ENCODE results near the gene MRPL46.
"Not testable (repeated sequence)": the region's sequence is repeated elsewhere in the genome, so short reads cannot be mapped to it uniquely, and the experiment has no call there.

MRPL46 gene

DNA sequence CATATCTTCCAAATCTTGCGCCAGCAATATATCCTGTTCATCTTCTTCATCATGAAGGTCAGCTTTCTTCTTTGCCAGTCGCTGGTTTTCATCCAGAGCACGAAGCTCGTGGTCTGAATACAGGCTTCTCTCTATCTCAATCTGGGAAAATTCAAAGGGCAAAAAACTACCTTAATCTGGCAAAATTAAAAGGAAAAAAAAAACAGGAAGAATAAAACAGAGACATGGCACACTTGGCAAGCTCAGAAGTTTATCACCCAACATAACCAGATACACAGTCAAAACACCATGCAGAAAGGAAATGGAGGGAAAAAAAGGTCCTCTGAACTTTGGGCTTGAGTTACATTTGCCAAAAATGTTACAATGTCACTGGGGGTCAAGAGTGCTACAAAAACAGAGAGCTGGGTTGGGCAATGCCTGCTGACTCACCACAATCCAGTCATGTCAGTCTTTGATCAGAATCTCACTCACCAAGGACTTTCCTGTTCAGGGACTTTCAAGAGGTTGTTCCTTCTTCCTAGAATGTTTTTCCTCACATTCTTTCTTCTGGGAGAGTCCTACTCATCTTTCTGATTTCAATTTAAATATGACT lies 1.5 kb downstream of the MRPL46 start:
- no peak for ATAC-seq

GRCh38 chr15:88463870-88464532 lies 3.2 kb downstream of the MRPL46 start:
- Mint-ChIP-seq H3K27ac (no peak overlapping the region), H3K27me3 (no peaks in the 10 kb centered on the region), H3K4me1 (peaks cover 17% of the 10 kb centered on the region), H3K9me3 (no peaks in the 10 kb centered on the region), H3K4me3 (no peak overlapping the region)
- ATAC-seq (no peak), DNase-seq (no peak)

More for the DNA sequence above, 1.5 kb downstream of the MRPL46 start:
- no peak for DNase-seq
- peak overlapping the region; percentile 85 to 88 for H3K4me3 Mint-ChIP-seq
- H3K27me3 Mint-ChIP-seq = no peaks in the 10 kb centered on the region
- peaks cover 17% of the 10 kb centered on the region for H3K4me1 Mint-ChIP-seq
- H3K27ac Mint-ChIP-seq = peak overlapping the region in 1 of 2 donors; percentile 100
- no peaks in the 10 kb centered on the region for H3K9me3 Mint-ChIP-seq

- Mint-ChIP-seq H3K27me3 (no peaks in the 10 kb centered on the region), H3K9me3 (no peaks in the 10 kb centered on the region), H3K4me1 (peaks cover 7% of the 10 kb centered on the region), H3K27ac (no peak overlapping the region), H3K4me3 (no peak overlapping the region)
- ATAC-seq (no peak), DNase-seq (no peak)
These were observed 10.5 kb downstream of the MRPL46 start for GRCh38 chr15:88456733-88457132.

DNA sequence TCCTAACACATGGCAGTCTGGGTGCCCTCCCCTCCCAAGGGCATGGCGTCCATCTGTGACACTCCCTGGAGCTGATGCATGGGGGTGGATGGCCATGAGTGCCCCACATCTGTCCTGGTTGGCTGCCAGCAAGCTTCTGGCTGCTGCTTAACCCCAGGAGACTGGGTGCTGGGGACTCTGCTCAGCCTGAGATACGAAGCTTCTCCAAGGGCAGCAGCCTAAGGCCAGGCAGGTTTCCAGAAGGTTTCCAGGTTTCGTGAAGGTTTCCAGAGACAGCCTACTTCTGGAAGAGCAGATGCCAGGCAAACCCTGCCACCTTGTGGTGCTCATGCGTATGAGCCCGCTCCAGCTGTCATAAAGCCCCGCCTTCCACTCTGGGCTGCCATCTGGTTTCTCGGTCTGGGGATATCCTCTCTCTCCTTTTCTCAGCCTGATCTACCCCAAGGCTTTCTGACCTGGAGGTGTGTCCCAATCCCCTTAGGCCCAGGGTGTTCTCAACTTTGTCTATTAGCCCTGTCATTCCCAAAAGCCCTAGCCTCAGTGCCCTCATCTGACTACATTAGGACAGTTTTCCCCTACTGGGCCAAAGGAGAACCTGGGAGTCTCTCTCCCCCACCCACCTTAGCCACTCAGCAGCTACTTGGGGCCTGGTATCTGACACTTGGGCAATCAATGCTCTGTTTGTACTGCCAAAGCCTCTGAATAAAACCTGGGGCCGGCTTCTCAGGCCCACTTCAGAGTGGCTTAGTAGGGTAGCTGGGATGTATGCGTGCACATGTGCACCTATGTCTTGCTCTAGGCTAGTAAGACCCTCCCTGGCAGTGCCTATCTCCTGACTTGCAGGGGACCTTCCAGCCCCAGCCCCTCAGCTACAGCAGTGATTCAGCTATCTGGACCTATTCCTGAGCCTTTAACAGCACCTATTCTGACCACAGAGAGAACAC lies 12.0 kb downstream of the MRPL46 start:
- Mint-ChIP-seq H3K27ac (peak overlapping the region in 1 of 2 donors; percentile 74), H3K27me3 (peaks cover 2% of the 10 kb centered on the region), H3K9me3 (no peaks in the 10 kb centered on the region), H3K4me1 (peaks cover 9% of the 10 kb centered on the region), H3K4me3 (no peak overlapping the region)
- ATAC-seq (peak; percentile 85), DNase-seq (peak; percentile 20 to 41)

GRCh38 chr15:88454236-88454635 lies 13.0 kb downstream of the MRPL46 start:
- no peak overlapping the region for H3K27ac Mint-ChIP-seq
- peaks cover 12% of the 10 kb centered on the region for H3K4me1 Mint-ChIP-seq
- peaks cover 7% of the 10 kb centered on the region for H3K27me3 Mint-ChIP-seq
- ATAC-seq = no peak
- no peaks in the 10 kb centered on the region for H3K9me3 Mint-ChIP-seq
- H3K4me3 Mint-ChIP-seq = no peak overlapping the region
- no peak for DNase-seq

- DNase-seq (no peak), ATAC-seq (no peak)
- H3K9me3 Mint-ChIP-seq = no peaks in the 10 kb centered on the region
- no peak overlapping the region for H3K27ac Mint-ChIP-seq
- H3K27me3 Mint-ChIP-seq = peaks cover 7% of the 10 kb centered on the region
- H3K4me3 Mint-ChIP-seq = no peak overlapping the region
- H3K4me1 Mint-ChIP-seq = peaks cover 12% of the 10 kb centered on the region
These were observed 13.5 kb downstream of the MRPL46 start for GRCh38 chr15:88453651-88454050.

DNA sequence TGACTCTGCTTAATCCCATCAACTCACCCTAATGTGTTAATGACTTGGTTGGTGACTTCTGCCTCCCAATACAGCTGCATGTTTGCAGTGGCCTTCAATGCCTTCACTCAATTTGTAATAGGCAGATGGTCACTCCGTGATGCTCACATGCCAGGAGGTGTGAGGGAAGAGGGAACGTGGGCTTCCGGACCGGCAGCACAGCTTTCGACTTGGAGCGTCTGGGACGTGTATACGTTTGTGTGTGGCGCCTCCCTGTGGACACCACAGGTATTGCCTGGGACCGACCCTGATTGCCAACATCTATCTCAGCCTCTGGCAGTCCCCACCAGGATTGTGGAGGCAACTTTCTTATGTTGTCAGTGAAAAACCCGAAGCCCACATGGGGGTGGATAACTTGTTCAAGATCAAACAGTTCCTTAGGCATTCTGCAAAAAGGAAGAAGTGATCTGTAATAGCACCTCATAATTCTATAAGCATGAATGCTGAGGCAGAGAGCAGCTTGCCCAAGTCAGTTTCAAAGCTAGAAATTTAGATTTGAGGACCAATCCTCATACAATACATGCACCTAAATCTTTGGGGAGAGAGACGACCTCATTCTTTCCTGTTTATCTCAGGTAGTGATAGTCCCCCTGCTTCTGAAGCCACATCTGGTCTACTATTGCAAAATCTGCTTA lies 16.9 kb downstream of the MRPL46 start:
- DNase-seq = peak; percentile 71 to 72
- Mint-ChIP-seq H3K9me3 (no peaks in the 10 kb centered on the region), H3K27me3 (peaks cover 14% of the 10 kb centered on the region), H3K27ac (peak overlapping the region in 1 of 2 donors; percentile 77), H3K4me1 (peaks cover 9% of the 10 kb centered on the region), H3K4me3 (peak overlapping the region in 1 of 2 donors; percentile 33)
- ATAC-seq = peak; percentile 76

- H3K27ac Mint-ChIP-seq = no peak overlapping the region
- H3K4me3 Mint-ChIP-seq = no peak overlapping the region
- no peak for ATAC-seq
- no peak for DNase-seq
- H3K4me1 Mint-ChIP-seq = peaks cover 5% of the 10 kb centered on the region
- peaks cover 0 to under 1% of the 10 kb centered on the region in 2 donors for H3K9me3 Mint-ChIP-seq
- H3K27me3 Mint-ChIP-seq = peaks cover 14% of the 10 kb centered on the region
These were observed 17.6 kb downstream of the MRPL46 start for GRCh38 chr15:88449581-88449980.

GRCh38 chr15:88448991-88449461 lies 18.2 kb downstream of the MRPL46 start:
- no peak overlapping the region for H3K4me3 Mint-ChIP-seq
- peaks cover 19% of the 10 kb centered on the region for H3K27me3 Mint-ChIP-seq
- peaks cover 0 to 7% of the 10 kb centered on the region in 2 donors for H3K9me3 Mint-ChIP-seq
- H3K27ac Mint-ChIP-seq = no peak overlapping the region
- H3K4me1 Mint-ChIP-seq = peaks cover 5% of the 10 kb centered on the region
- DNase-seq = no peak
- no peak for ATAC-seq

DNA sequence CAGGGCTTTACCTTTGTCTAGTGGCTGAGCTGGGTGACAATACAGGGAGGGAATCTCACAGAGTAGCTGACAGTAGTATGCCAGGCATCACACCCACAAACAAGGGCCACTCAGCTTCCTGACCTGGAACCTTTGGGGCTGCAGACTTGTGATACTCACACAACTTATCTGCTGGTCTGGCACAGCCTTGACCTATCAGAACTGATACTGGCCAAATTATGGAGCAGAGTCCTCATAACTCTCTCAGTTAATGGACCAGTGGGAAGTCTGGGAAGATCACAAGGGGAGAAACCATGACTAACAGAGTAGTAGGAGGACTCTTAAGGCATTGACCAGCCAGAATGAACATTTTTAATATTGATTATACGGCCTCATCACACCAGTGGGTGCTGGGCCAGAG lies 19.4 kb downstream of the MRPL46 start:
- DNase-seq = no peak
- Mint-ChIP-seq H3K27ac (no peak overlapping the region), H3K4me3 (no peak overlapping the region), H3K27me3 (peaks cover 32% of the 10 kb centered on the region), H3K9me3 (peaks cover 0 to 19% of the 10 kb centered on the region in 2 donors), H3K4me1 (peaks cover 5% of the 10 kb centered on the region)
- ATAC-seq = no peak

DNA sequence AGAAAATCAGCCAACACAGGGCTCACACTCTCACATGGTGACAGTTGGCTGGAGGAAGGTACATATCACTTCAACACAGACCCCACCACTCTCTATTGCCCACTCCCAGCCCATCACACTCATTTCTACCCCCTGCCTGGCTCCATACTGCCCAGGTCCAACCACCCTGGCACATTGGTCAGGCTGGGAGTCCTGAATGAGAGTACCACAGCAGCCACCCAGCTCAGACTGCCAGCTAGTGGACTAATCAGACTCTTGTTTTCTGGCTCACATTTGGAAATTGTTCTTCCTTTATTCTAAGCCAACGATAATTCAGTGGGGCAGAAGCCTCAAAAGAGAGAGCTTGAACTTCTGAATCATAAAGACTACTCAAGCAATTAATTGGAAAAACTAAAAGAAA lies 20.0 kb downstream of the MRPL46 start:
- H3K27ac Mint-ChIP-seq = no peak overlapping the region
- H3K4me3 Mint-ChIP-seq = no peak overlapping the region
- H3K4me1 Mint-ChIP-seq = peaks cover 5% of the 10 kb centered on the region
- DNase-seq = no peak
- peaks cover 34% of the 10 kb centered on the region for H3K27me3 Mint-ChIP-seq
- peaks cover 0 to 21% of the 10 kb centered on the region in 2 donors for H3K9me3 Mint-ChIP-seq
- ATAC-seq = no peak

- ATAC-seq (no peak), DNase-seq (no peak)
- Mint-ChIP-seq H3K4me3 (no peak overlapping the region), H3K9me3 (peaks cover 0 to 21% of the 10 kb centered on the region in 2 donors), H3K27ac (no peak overlapping the region), H3K4me1 (no peaks in the 10 kb centered on the region), H3K27me3 (peaks cover 40% of the 10 kb centered on the region)
These were observed 26.0 kb downstream of the MRPL46 start for GRCh38 chr15:88441076-88441730.

- peak; percentile 23 for ATAC-seq
These were observed 27.2 kb downstream of the MRPL46 start for GRCh38 chr15:88440021-88440420.

GRCh38 chr15:88438181-88438580 lies 29.0 kb downstream of the MRPL46 start:
- H3K27ac Mint-ChIP-seq = no peak overlapping the region
- H3K27me3 Mint-ChIP-seq = peaks cover 27% of the 10 kb centered on the region
- H3K4me1 Mint-ChIP-seq = no peaks in the 10 kb centered on the region
- H3K4me3 Mint-ChIP-seq = no peak overlapping the region
- H3K9me3 Mint-ChIP-seq = peaks cover 0 to 6% of the 10 kb centered on the region in 2 donors
- DNase-seq (no peak), ATAC-seq (no peak)

More at GRCh38 chr15:88440021-88440420, 27.2 kb downstream of the MRPL46 start:
- no peaks in the 10 kb centered on the region for H3K4me1 Mint-ChIP-seq
- no peak overlapping the region for H3K27ac Mint-ChIP-seq
- DNase-seq = no peak
- peaks cover 40% of the 10 kb centered on the region for H3K27me3 Mint-ChIP-seq
- no peak overlapping the region for H3K4me3 Mint-ChIP-seq
- H3K9me3 Mint-ChIP-seq = peaks cover 0 to 21% of the 10 kb centered on the region in 2 donors

DNA sequence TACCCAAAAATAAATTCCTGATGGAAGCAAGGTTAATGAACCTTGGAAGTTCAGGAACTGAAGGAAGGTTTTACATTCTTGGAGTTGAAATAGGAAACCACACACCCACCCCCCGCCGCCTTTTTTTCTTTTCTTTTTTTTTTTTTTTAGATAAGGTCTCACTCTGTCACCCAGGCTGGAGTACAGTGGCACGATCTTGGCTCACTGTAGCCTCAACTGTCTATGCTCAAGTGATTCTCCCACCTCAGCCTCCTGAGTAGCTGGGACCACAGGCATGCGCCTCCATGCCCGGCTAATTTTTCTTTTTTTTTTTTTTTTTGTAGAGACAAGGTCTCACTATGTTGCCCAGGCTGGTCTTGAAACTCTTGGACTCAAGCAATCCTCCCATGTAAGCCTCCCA lies 33.1 kb downstream of the MRPL46 start:
- H3K4me3 Mint-ChIP-seq, H3K9me3 Mint-ChIP-seq, H3K27ac Mint-ChIP-seq, DNase-seq, ATAC-seq, H3K4me1 Mint-ChIP-seq: not testable (repeated sequence)
- H3K27me3 Mint-ChIP-seq = peaks cover 21% of the 10 kb centered on the region
